Measurements from ENCODE around the gene NLRP13. TPM values are rescaled to one million over a fixed set of nuclear protein-coding genes. Genes with fewer than 3 reads are reported as not detected.

NLRP13 gene
- total RNA-seq, 1 donor from 2014 or later: not detected

DNA sequence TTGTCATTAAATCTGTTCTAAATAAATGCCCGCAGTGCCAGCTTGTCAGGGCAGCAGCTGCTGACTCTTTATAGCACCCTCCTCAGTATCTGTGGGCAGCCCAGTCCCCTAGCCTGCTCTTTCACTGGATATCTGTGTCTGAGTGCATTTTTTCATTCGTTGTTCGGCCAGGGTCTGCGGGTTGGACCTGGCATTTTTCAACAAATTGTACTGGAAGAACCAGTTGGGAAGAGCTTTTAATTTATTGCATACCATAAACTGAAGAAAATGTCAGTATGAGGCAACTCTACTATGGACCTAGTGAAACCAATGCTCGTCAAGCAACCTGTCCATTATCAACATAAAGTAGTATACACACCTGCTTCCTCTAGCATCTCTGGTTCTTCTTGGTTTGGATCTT, 8.6 kb downstream of the NLRP13 start:
- Histone ChIP-seq H3K27ac (no peak overlapping the region), H3K4me3 (no peak overlapping the region), H3K36me3 (no peaks in the 10 kb centered on the region), H3K27me3 (no peaks in the 10 kb centered on the region), H3K4me1 (no peaks in the 10 kb centered on the region), H3K9me3 (no peaks in the 10 kb centered on the region)
- intact Hi-C loops (cut with DNase I): no loop called here
- TF ChIP-seq POLR2AphosphoS5 (IDR thresholded peaks at IDR 0.05; ENCODE audit: insufficient read depth in 1 of 2, low read depth in 1 of 2) (no peak), POLR2A (IDR thresholded peaks at IDR 0.05) (no peak)
- TF ChIP-seq, protein P1, sequence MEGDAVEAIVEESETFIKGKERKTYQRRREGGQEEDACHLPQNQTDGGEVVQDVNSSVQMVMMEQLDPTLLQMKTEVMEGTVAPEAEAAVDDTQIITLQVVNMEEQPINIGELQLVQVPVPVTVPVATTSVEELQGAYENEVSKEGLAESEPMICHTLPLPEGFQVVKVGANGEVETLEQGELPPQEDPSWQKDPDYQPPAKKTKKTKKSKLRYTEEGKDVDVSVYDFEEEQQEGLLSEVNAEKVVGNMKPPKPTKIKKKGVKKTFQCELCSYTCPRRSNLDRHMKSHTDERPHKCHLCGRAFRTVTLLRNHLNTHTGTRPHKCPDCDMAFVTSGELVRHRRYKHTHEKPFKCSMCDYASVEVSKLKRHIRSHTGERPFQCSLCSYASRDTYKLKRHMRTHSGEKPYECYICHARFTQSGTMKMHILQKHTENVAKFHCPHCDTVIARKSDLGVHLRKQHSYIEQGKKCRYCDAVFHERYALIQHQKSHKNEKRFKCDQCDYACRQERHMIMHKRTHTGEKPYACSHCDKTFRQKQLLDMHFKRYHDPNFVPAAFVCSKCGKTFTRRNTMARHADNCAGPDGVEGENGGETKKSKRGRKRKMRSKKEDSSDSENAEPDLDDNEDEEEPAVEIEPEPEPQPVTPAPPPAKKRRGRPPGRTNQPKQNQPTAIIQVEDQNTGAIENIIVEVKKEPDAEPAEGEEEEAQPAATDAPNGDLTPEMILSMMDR (IDR thresholded peaks at IDR 0.05): no peak
- DNase-seq (ENCODE audit: extremely low spot score in 2 of 2): peak in 1 of 2 donors; percentile 12

DNA sequence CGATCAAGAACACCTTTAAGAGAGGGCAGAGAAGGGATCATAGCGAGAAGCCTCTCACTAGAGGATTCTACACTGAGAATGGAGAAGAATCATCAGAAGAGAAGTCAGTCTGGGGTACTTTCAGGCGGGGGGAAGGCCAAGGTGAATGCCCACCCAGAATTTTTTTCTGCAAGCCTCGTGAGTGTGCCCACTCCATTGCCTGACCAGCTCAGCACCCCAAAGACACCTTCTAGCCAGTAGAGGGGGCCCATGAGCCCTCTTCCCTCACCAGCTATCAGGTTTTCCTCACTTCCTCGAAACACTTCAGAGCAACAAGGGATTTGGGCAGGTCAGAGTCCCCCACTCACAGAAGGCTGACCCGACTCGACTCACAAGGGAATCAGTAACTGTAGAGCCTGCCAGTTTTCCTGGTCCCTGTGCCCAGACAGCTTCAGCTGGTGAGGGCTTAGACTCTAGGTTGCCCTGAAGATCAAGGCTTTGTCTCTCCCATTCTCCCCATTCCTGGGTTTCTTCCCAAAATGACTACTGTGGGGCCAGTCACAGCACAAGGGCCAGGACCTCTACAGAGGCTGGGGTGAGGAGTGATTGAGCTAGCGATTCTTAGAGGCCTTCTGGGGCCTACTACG, 18.4 kb downstream of the NLRP13 start:
- intact Hi-C loops (cut with DNase I): no loop called here
- TF ChIP-seq POLR2A (IDR thresholded peaks at IDR 0.05): no peak
- no peak for TF ChIP-seq POLR2AphosphoS5 (IDR thresholded peaks at IDR 0.05; ENCODE audit: insufficient read depth in 1 of 2, low read depth in 1 of 2)
- TF ChIP-seq, protein P1 (IDR thresholded peaks at IDR 0.05): no peak
- no peaks in the 10 kb centered on the region for H3K9me3 ChIP-seq
- no peaks in the 10 kb centered on the region for H3K4me1 ChIP-seq
- H3K27ac ChIP-seq: no peak overlapping the region
- H3K4me3 ChIP-seq: no peak overlapping the region
- no peaks in the 10 kb centered on the region for H3K27me3 ChIP-seq
- peak; percentile 34 to 49 for DNase-seq (ENCODE audit: extremely low spot score in 2 of 2)
- H3K36me3 ChIP-seq: no peaks in the 10 kb centered on the region

DNA sequence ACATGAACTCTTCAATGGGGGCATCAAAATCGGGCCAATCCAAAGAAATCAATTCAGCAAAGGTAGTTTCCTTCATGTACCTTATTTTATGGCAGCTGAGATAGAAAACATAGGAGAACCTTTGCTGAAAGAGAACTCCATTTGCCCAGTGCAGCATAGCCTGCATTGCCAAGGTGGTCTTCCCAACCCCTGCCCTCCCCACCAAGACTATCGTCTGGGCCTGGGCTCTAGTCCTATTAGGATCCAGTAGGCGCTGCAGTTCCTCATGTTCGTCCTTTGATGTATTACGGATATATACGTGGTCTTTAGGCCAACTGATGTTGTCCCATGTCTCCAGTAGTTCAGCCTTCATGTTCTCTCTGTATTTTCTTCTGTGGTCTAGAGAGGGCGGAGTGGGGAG, 19.2 kb downstream of the NLRP13 start:
- DNase-seq (ENCODE audit: extremely low spot score in 2 of 2): peak in 1 of 2 donors; percentile 31
- Histone ChIP-seq H3K36me3 (no peaks in the 10 kb centered on the region), H3K9me3 (no peaks in the 10 kb centered on the region), H3K27ac (no peak overlapping the region), H3K4me3 (no peak overlapping the region), H3K4me1 (no peaks in the 10 kb centered on the region), H3K27me3 (no peaks in the 10 kb centered on the region)
- TF ChIP-seq POLR2A (IDR thresholded peaks at IDR 0.05): no peak
- no peak for TF ChIP-seq POLR2AphosphoS5 (IDR thresholded peaks at IDR 0.05; ENCODE audit: insufficient read depth in 1 of 2, low read depth in 1 of 2)
- TF ChIP-seq, protein P1 (IDR thresholded peaks at IDR 0.05): no peak
- intact Hi-C loops (cut with DNase I): no loop called here

DNA sequence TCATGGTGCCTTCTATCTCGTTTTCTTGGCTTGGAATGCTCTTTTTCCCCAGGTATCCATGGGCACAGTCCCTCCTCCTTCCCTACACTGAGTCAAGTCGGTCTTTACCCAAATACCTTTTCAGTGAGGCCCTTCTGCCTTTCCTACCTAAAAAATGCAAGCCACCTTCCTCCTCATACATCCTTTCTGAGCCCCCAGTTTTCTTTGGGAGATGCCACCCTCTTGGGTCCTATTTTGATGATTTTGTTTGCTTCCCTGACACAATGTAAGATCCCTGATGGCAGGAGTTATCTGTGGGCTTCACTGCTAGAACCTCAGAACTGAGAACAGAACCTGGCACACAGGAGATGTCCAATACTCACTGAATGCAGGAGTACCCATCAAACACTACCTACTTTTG, 22.3 kb downstream of the NLRP13 start:
- no peaks in the 10 kb centered on the region for H3K4me1 ChIP-seq
- TF ChIP-seq POLR2AphosphoS5 (IDR thresholded peaks at IDR 0.05; ENCODE audit: insufficient read depth in 1 of 2, low read depth in 1 of 2): no peak
- TF ChIP-seq, protein P1 (IDR thresholded peaks at IDR 0.05): no peak
- TF ChIP-seq POLR2A (IDR thresholded peaks at IDR 0.05): no peak
- no peak overlapping the region for H3K27ac ChIP-seq
- peak in 1 of 2 donors; percentile 85 for DNase-seq (ENCODE audit: extremely low spot score in 2 of 2)
- H3K27me3 ChIP-seq: no peaks in the 10 kb centered on the region
- intact Hi-C loops (cut with DNase I): no loop called here
- H3K36me3 ChIP-seq: no peaks in the 10 kb centered on the region
- H3K9me3 ChIP-seq: no peaks in the 10 kb centered on the region
- no peak overlapping the region for H3K4me3 ChIP-seq

DNA sequence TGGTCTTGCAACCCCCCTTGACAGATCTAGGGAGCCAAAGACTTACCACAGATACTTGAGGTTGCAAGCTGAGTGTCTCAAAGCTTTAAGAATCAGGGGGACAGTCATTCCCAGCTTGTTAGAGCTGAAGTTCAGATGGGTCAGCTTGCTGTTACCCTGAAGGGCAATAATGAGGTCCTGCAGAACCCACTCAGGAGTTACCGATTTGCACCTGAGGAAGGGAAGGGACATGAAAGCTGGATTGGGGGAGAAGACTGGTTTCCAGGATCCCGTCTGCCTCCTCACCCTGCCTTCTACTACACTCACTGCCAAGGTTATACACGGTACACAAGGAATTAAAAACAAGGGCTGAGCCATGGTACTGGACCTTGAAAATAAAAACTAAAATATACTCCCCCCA, 24.4 kb downstream of the NLRP13 start:
- no peaks in the 10 kb centered on the region for H3K27me3 ChIP-seq
- no peaks in the 10 kb centered on the region for H3K36me3 ChIP-seq
- no peak overlapping the region for H3K27ac ChIP-seq
- H3K9me3 ChIP-seq: no peaks in the 10 kb centered on the region
- TF ChIP-seq, protein P1 (IDR thresholded peaks at IDR 0.05): no peak
- TF ChIP-seq POLR2A (IDR thresholded peaks at IDR 0.05): no peak
- peak in 1 of 2 donors; percentile 72 for DNase-seq (ENCODE audit: extremely low spot score in 2 of 2)
- H3K4me1 ChIP-seq: no peaks in the 10 kb centered on the region
- H3K4me3 ChIP-seq: no peak overlapping the region
- intact Hi-C loops (cut with DNase I): no loop called here

Data from vagina (tissue), 2 donors.